ENCODE measurements around the gene GUCY2D. TPM values are rescaled to one million over a fixed set of nuclear protein-coding genes. Genes with fewer than 3 reads are reported as not detected.

Gene GUCY2D
- polyA plus RNA-seq, 1 donor from 2014 or later: 0.07 TPM

GRCh38 chr17:8020776-8021564 lies 18.6 kb downstream of the GUCY2D start:
- Histone ChIP-seq H3K27me3 (ENCODE audit: insufficient read depth, low read depth, low read length) (peaks cover 6% of the 10 kb centered on the region), H3K27ac (ENCODE audit: low read length) (no peak overlapping the region), H3K4me3 (ENCODE audit: low read length) (no peak overlapping the region), H3K9ac (ENCODE audit: low read length) (no peak overlapping the region), H3F3A (ENCODE audit: insufficient read depth, low read length, poor library complexity, severe bottlenecking) (no peaks in the 10 kb centered on the region), H2AFZ (ENCODE audit: low read depth, low read length) (no peak overlapping the region), H3K4me2 (ENCODE audit: low read length) (no peak overlapping the region), H3K9me2 (ENCODE audit: insufficient read depth, low read length) (no peaks in the 10 kb centered on the region), H4K20me1 (ENCODE audit: insufficient read depth) (no peaks in the 10 kb centered on the region), H3K79me2 (replicated peaks; ENCODE audit: insufficient read depth, low read length) (no peaks in the 10 kb centered on the region), H3K36me3 (ENCODE audit: insufficient read depth, low read length) (no peaks in the 10 kb centered on the region), H3K9me3 (ENCODE audit: low read length) (no peaks in the 10 kb centered on the region)
- TF ChIP-seq MXI1 (conservative IDR thresholded peaks at IDR 0.05; ENCODE audit: poor library complexity, severe bottlenecking) (no peak), EZH2 (IDR thresholded peaks at IDR 0.05; ENCODE audit: borderline replicate concordance, insufficient read depth, low read length, poor library complexity, severe bottlenecking) (no peak), EP300 (conservative IDR thresholded peaks at IDR 0.05; ENCODE audit: poor library complexity, severe bottlenecking) (no peak), SMC3 (conservative IDR thresholded peaks at IDR 0.05; ENCODE audit: poor library complexity) (no peak), RAD21 (conservative IDR thresholded peaks at IDR 0.05) (no peak), TAF1 (IDR thresholded peaks at IDR 0.05; ENCODE audit: low read depth) (no peak), POLR2AphosphoS5 (IDR thresholded peaks at IDR 0.05) (no peak), CTCF (IDR thresholded peaks at IDR 0.05; ENCODE audit: poor library complexity, severe bottlenecking) (no peak), REST (IDR thresholded peaks at IDR 0.05; ENCODE audit: borderline replicate concordance) (no peak)

GRCh38 chr17:8021565-8022359 lies 19.3 kb downstream of the GUCY2D start:
- Histone ChIP-seq H2AFZ (ENCODE audit: low read depth, low read length) (no peak overlapping the region), H3K27me3 (ENCODE audit: insufficient read depth, low read depth, low read length) (no peaks in the 10 kb centered on the region), H4K20me1 (ENCODE audit: insufficient read depth) (no peaks in the 10 kb centered on the region), H3K9me3 (ENCODE audit: low read length) (no peaks in the 10 kb centered on the region), H3K9ac (ENCODE audit: low read length) (no peak overlapping the region), H3K4me2 (ENCODE audit: low read length) (no peak overlapping the region), H3K9me2 (ENCODE audit: insufficient read depth, low read length) (no peaks in the 10 kb centered on the region), H3K79me2 (replicated peaks; ENCODE audit: insufficient read depth, low read length) (no peaks in the 10 kb centered on the region), H3K36me3 (ENCODE audit: insufficient read depth, low read length) (no peaks in the 10 kb centered on the region), H3K27ac (ENCODE audit: low read length) (no peak overlapping the region), H3K4me3 (ENCODE audit: low read length) (no peak overlapping the region), H3F3A (ENCODE audit: insufficient read depth, low read length, poor library complexity, severe bottlenecking) (no peaks in the 10 kb centered on the region)
- TF ChIP-seq POLR2AphosphoS5 (IDR thresholded peaks at IDR 0.05) (no peak), MXI1 (conservative IDR thresholded peaks at IDR 0.05; ENCODE audit: poor library complexity, severe bottlenecking) (no peak), REST (IDR thresholded peaks at IDR 0.05; ENCODE audit: borderline replicate concordance) (no peak), TAF1 (IDR thresholded peaks at IDR 0.05; ENCODE audit: low read depth) (no peak)

Data from neural cell (in vitro differentiated cells).